Peyer's patch (tissue), 4 donors: ENCODE results near the gene C5AR2. TPM values are rescaled to one million over a fixed set of nuclear protein-coding genes. Genes with fewer than 3 reads are reported as not detected.
A peak's percentile ranks its signal among the peaks of the same experiment; 100 is the strongest.

Experiments
- DNase-seq, 3 donors: peaks; one replicate each; pipeline ENCODE4 v3.0.0-alpha.2; 2017 to 2019
- H3K27ac ChIP-seq, 4 donors: fragments of 200-600 bp; sonication (generic); one replicate each; pipeline ENCODE4 v1.5.1; 2016 to 2019
- H3K27me3 ChIP-seq, 2 donors: fragments of 200-600 bp; sonication (generic); one replicate each; pipeline ENCODE4 v1.5.1; 2019
- H3K36me3 ChIP-seq, 3 donors: fragments of 200-600 bp; sonication (generic); one replicate each; pipeline ENCODE4 v1.5.1; 2016 to 2019
- H3K4me1 ChIP-seq, 4 donors: fragments of 200-600 bp; sonication (generic); one replicate each; pipeline ENCODE4 v1.5.1; 2016 to 2019
- H3K4me3 ChIP-seq, 4 donors: fragments of 200-600 bp; sonication (generic); 1 replicate in 3 of 4; 2 replicates in 1 of 4; pipeline ENCODE4 v1.5.1; 2016 to 2019; ENCODE audit warnings: mild to moderate bottlenecking in 1 of 4
- H3K9me3 ChIP-seq, 4 donors: fragments of 200-600 bp; sonication (generic); one replicate each; pipeline ENCODE4 v1.5.1; 2016 to 2019; ENCODE audit warnings: mild to moderate bottlenecking in 1 of 4
- CTCF ChIP-seq, 6 experiments: fragments of 450-650 bp in 4 of 6; fragments of 200-600 bp in 2 of 6; sonication (generic) in 1 of 6; IDR thresholded peaks; one replicate each; pipeline ENCODE4 v1.5.1; 2017 to 2019; ENCODE audit warnings: antibody characterized with exemption in 6 of 6, mild to moderate bottlenecking in 3 of 6, moderate library complexity in 1 of 6
- POLR2A ChIP-seq, 2 donors: fragments of 450-650 bp; IDR thresholded peaks; one replicate each; pipeline ENCODE4 v1.5.1; 2017; ENCODE audit warnings: antibody characterized with exemption in 2 of 2, mild to moderate bottlenecking in 2 of 2, moderate library complexity in 2 of 2
- total RNA-seq, 4 donors: library from RNA; depleted of rRNA; stranded (reverse); fragments of >200 nt; gene quantifications; one replicate each; pipeline ENCODE4 v1.1.0, GENCODE V29; 2016

The C5AR2 gene
- total RNA-seq, 4 donors from 2014 or later: 0.95 to 1.6 (median 1.4) TPM; not detected in 1

DNA sequence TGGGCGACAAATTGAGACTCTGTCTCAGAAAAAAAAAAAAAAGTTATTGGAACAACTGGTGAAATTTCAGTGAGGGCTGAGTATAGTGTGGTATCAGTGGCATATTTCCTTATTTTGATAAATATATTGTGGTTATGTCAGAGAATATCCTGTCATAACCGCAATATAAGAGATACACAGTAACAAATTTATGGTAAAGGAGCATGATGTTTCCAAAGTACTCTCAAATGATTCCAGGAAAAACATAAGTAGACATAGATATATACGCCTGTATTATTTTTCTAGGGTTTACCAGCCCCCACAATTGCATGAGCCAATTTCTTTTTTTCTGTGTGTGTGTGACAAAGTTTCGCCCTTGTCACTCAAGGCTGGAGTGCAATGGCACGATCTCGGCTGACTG is 28.0 kb upstream of the C5AR2 start:
- Histone ChIP-seq H3K27me3 (no peaks in the 10 kb centered on the region), H3K4me1 (no peaks in the 10 kb centered on the region), H3K4me3 (no peak overlapping the region), H3K36me3 (no peaks in the 10 kb centered on the region), H3K9me3 (no peaks in the 10 kb centered on the region), H3K27ac (no peak overlapping the region)
- TF ChIP-seq POLR2A (IDR thresholded peaks at IDR 0.05) (no peak), CTCF (IDR thresholded peaks at IDR 0.05) (no peak)
- DNase-seq: no peak

DNA sequence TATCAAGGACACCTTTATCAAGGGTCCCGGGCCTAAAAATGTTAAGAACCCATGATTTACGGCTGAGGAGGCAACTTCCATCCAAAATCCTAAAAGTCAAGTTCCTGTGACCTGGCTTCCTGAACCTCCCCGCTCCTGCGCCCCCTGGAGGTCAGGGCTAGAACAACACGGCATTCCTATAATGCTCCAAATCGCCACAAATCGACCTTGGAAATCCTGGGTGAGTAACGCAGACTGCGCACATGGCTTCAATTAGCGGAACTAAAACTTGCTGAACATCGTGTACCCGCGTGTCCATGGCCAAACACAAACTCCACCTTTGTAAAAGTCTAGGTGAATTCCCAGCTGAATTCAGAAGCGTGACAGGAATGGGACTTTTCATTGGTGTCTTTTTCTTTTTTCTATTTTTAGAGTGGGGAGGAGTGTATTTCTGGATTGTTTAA is 26.6 kb upstream of the C5AR2 start:
- peak; percentile 78 to 94 (median 84) for TF ChIP-seq CTCF (IDR thresholded peaks at IDR 0.05)
- TF ChIP-seq POLR2A (IDR thresholded peaks at IDR 0.05): no peak
- peak; percentile 47 to 88 (median 72) for DNase-seq
- Histone ChIP-seq H3K27me3 (no peaks in the 10 kb centered on the region), H3K4me1 (no peaks in the 10 kb centered on the region), H3K27ac (no peak overlapping the region), H3K36me3 (no peaks in the 10 kb centered on the region), H3K4me3 (no peak overlapping the region), H3K9me3 (no peaks in the 10 kb centered on the region)

DNA sequence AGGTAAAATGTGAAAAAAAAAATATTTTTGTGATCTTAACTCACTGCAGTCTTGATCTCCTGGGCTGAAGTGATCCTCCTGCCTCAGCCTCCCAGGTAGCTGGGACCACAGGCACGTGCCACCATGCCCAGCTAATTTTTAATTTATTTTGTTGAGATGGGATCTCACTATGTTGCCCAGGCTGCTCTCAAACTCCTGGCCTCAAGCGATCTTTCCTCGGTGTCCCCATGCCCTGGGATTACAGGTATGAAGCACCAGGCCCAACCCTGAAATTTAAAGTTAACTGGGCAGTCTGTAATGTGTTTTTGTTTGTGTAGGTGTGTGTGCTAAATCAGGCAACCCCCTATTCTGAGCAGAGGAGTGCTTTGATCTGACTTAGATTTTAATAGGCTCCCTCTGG is 25.7 kb upstream of the C5AR2 start:
- Histone ChIP-seq H3K27me3 (no peaks in the 10 kb centered on the region), H3K4me1 (no peaks in the 10 kb centered on the region), H3K27ac (no peak overlapping the region), H3K9me3 (no peaks in the 10 kb centered on the region), H3K36me3 (no peaks in the 10 kb centered on the region), H3K4me3 (no peak overlapping the region)
- TF ChIP-seq POLR2A (IDR thresholded peaks at IDR 0.05): no peak
- no peak for TF ChIP-seq CTCF (IDR thresholded peaks at IDR 0.05)
- DNase-seq: no peak

GRCh38 chr19:47309038-47309437 is 22.9 kb upstream of the C5AR2 start:
- no peaks in the 10 kb centered on the region for H3K36me3 ChIP-seq
- H3K9me3 ChIP-seq: no peaks in the 10 kb centered on the region
- TF ChIP-seq POLR2A (IDR thresholded peaks at IDR 0.05) (no peak), CTCF (IDR thresholded peaks at IDR 0.05) (no peak)
- no peaks in the 10 kb centered on the region for H3K4me1 ChIP-seq
- no peaks in the 10 kb centered on the region for H3K27me3 ChIP-seq
- H3K27ac ChIP-seq: no peak overlapping the region
- DNase-seq: no peak
- H3K4me3 ChIP-seq: no peak overlapping the region

DNA sequence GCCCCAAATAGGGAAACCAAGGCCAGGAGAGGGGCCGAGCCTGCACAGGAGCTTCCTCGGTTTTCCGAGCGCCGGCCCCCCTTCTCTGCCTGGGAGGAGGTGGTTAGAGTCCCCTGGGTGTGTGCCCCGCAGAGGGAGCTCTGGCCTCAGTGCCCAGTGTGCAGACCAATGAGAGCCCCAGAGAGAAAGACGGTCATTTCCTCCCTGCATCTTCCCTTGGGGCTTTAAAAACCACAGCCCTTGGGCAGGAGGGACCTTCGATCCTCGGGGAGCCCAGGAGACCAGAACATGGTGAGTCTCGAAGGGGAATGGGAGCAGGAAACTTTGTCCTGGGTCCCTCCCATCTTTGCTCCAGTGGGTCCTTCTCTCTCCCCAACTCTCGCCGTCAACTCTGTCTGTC is 22.4 kb upstream of the C5AR2 start, which contains the start of gene C5AR1:
TSS of gene C5AR1 (plus strand) at position 254 of the 400 bp plus-strand sequence. CDS start at position 289, 35 bp downstream.
- no peaks in the 10 kb centered on the region for H3K9me3 ChIP-seq
- H3K4me3 ChIP-seq: peak within 1 kb of the TSS in 1 of 4 donors; percentile 4
- H3K4me1 ChIP-seq: no peaks in the 10 kb centered on the region
- no peaks in the 10 kb centered on the region for H3K36me3 ChIP-seq
- TF ChIP-seq CTCF (IDR thresholded peaks at IDR 0.05): no peak
- TF ChIP-seq POLR2A (IDR thresholded peaks at IDR 0.05): no peak
- H3K27me3 ChIP-seq: no peaks in the 10 kb centered on the region
- H3K27ac ChIP-seq: peak within 1 kb of the TSS in 2 of 4 donors; percentile 5 to 7
- peak in 1 of 3 donors; percentile 55 for DNase-seq

GRCh38 chr19:47310323-47310722 is 21.7 kb upstream of the C5AR2 start:
- H3K27ac ChIP-seq: peak overlapping the region in 1 of 4 donors; percentile 5
- TF ChIP-seq CTCF (IDR thresholded peaks at IDR 0.05): no peak
- no peak for TF ChIP-seq POLR2A (IDR thresholded peaks at IDR 0.05)
- DNase-seq: no peak
- H3K27me3 ChIP-seq: no peaks in the 10 kb centered on the region
- no peaks in the 10 kb centered on the region for H3K36me3 ChIP-seq
- no peaks in the 10 kb centered on the region for H3K9me3 ChIP-seq
- peak overlapping the region in 1 of 4 donors; percentile 4 for H3K4me3 ChIP-seq
- H3K4me1 ChIP-seq: no peaks in the 10 kb centered on the region
